ENCODE data around the gene EHD3.

DNA sequence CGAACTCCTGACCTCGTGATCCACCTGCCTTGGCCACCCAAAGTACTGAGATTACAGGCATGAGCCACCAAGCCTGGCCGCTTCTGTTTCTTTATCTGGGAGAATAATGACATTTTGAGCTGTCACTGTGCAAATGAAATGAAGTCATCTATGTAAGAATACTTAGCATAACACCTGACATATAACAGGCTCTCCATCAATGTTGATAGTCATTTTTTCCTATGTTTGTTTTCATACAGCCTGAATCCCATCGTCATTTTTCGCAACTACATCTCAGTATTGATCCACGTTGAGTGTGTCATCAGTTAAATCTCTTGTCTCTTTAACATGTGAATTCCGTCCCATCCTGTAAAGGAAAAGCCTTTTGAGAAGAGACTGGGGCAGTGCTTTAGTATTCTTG is 10.2 kb upstream of the EHD3 start:
- TF ChIP-seq, protein P1, sequence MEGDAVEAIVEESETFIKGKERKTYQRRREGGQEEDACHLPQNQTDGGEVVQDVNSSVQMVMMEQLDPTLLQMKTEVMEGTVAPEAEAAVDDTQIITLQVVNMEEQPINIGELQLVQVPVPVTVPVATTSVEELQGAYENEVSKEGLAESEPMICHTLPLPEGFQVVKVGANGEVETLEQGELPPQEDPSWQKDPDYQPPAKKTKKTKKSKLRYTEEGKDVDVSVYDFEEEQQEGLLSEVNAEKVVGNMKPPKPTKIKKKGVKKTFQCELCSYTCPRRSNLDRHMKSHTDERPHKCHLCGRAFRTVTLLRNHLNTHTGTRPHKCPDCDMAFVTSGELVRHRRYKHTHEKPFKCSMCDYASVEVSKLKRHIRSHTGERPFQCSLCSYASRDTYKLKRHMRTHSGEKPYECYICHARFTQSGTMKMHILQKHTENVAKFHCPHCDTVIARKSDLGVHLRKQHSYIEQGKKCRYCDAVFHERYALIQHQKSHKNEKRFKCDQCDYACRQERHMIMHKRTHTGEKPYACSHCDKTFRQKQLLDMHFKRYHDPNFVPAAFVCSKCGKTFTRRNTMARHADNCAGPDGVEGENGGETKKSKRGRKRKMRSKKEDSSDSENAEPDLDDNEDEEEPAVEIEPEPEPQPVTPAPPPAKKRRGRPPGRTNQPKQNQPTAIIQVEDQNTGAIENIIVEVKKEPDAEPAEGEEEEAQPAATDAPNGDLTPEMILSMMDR (conservative IDR thresholded peaks at IDR 0.05; ENCODE audit: low read depth, low read length): no peak
- TF ChIP-seq POLR2A (IDR thresholded peaks at IDR 0.05; ENCODE audit: low read depth, low read length) (no peak), RFX5 (IDR thresholded peaks at IDR 0.05; ENCODE audit: low read depth, low read length) (no peak), BHLHE40 (IDR thresholded peaks at IDR 0.05; ENCODE audit: low read depth, low read length) (no peak), RCOR1 (IDR thresholded peaks at IDR 0.05; ENCODE audit: insufficient replicate concordance, low read length) (no peak), FOS (IDR thresholded peaks at IDR 0.05; ENCODE audit: low read depth, low read length) (no peak), SMC3 (IDR thresholded peaks at IDR 0.05; ENCODE audit: low read depth, low read length) (no peak), MXI1 (IDR thresholded peaks at IDR 0.05; ENCODE audit: borderline replicate concordance, low read depth, low read length) (no peak), MAFK (IDR thresholded peaks at IDR 0.05; ENCODE audit: low read depth, low read length) (no peak)
- TF ChIP-seq, protein P2, sequence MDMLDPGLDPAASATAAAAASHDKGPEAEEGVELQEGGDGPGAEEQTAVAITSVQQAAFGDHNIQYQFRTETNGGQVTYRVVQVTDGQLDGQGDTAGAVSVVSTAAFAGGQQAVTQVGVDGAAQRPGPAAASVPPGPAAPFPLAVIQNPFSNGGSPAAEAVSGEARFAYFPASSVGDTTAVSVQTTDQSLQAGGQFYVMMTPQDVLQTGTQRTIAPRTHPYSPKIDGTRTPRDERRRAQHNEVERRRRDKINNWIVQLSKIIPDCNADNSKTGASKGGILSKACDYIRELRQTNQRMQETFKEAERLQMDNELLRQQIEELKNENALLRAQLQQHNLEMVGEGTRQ (IDR thresholded peaks at IDR 0.05; ENCODE audit: low read depth, low read length): no peak
